H1 (cell line): ENCODE measurements around the gene NKD2.
A peak's percentile ranks its signal among the peaks of the same experiment; 100 is the strongest.

Experiments used
- BACH1 ChIP-seq: IDR thresholded peaks from 2 replicates; pipeline ENCODE4 v1.6.1; 2012; ENCODE audit warnings: low read length, improper control_type of control experiment
- CEBPB ChIP-seq: IDR thresholded peaks from 2 replicates; pipeline ENCODE4 v1.6.1; 2012; ENCODE audit warnings: low read depth, low read length
- CTCF ChIP-seq, 3 experiments: IDR thresholded peaks; 1 replicate in 2 of 3; 2 replicates in 1 of 3; pipeline versions ENCODE4 v1.5.1 to v1.6.1; 2011; ENCODE audit warnings: low read length in 3 of 3, mild to moderate bottlenecking in 3 of 3, inconsistent platforms in 2 of 3, low read depth in 1 of 3, moderate library complexity in 1 of 3; ENCODE audit not compliant: insufficient read depth in 1 of 3; ENCODE audit errors: control extremely low read depth in 1 of 3
- EP300 ChIP-seq, 2 experiments: IDR thresholded peaks; 1 replicate in 1 of 2; 2 replicates in 1 of 2; pipeline ENCODE4 v1.6.1; 2011 to 2012; ENCODE audit warnings: low read depth in 2 of 2, low read length in 2 of 2, mild to moderate bottlenecking in 2 of 2, borderline replicate concordance in 1 of 2, inconsistent platforms in 1 of 2, moderate library complexity in 1 of 2
- KDM4A ChIP-seq: IDR thresholded peaks from one replicate; pipeline ENCODE4 v1.7.1; 2012; ENCODE audit warnings: low read depth, mild to moderate bottlenecking, moderate library complexity, low read length, inconsistent platforms; ENCODE audit not compliant: severe bottlenecking
- MAX ChIP-seq: IDR thresholded peaks from 2 replicates; pipeline ENCODE4 v1.6.1; 2012; ENCODE audit warnings: inconsistent platforms
- RNF2 ChIP-seq: fragments of 200-900, 300-1000 bp; sonication (generic); IDR thresholded peaks from 2 replicates; pipeline ENCODE4 v1.7.1; 2016; ENCODE audit warnings: borderline replicate concordance, low read depth, mild to moderate bottlenecking, antibody characterized with exemption, low read length; ENCODE audit not compliant: poor library complexity, severe bottlenecking; ENCODE audit errors: missing control alignments
- SP1 ChIP-seq: IDR thresholded peaks from 2 replicates; pipeline ENCODE4 v1.6.1; 2011; ENCODE audit warnings: low read depth, low read length
- SP4 ChIP-seq: IDR thresholded peaks from 2 replicates; pipeline ENCODE4 v1.6.1; 2012; ENCODE audit warnings: low read length, inconsistent platforms
- TAF1 ChIP-seq: IDR thresholded peaks from 2 replicates; pipeline ENCODE4 v1.6.1; 2011; ENCODE audit warnings: mild to moderate bottlenecking, low read depth, low read length
- TAF7 ChIP-seq: optimal IDR thresholded peaks from 2 replicates; pipeline ENCODE3; 2011; ENCODE audit warnings: low read depth, mild to moderate bottlenecking, inconsistent platforms, low read length, moderate library complexity, borderline replicate concordance
- YY1 ChIP-seq: IDR thresholded peaks from 2 replicates; pipeline ENCODE4 v1.6.1; 2011; ENCODE audit warnings: low read depth, mild to moderate bottlenecking, low read length

GRCh38 chr5:1004461-1005248 is 3.9 kb upstream of the NKD2 start:
- TF ChIP-seq KDM4A: peak; percentile 88
- no peak for TF ChIP-seq YY1
- no peak for TF ChIP-seq SP1
- no peak for TF ChIP-seq EP300 (IDR thresholded peaks at IDR 0.05; ENCODE audit: borderline replicate concordance in 1 of 2, low read depth in 2 of 2, low read length in 2 of 2)
- no peak for TF ChIP-seq TAF7
- TF ChIP-seq MAX: no peak
- no peak; a peak in 1 of 4 replicates for TF ChIP-seq CTCF (IDR thresholded peaks at IDR 0.05; ENCODE audit: control extremely low read depth in 1 of 3, insufficient read depth in 1 of 3, low read depth in 1 of 3, low read length in 3 of 3)
- TF ChIP-seq RNF2: no peak
- TF ChIP-seq CEBPB: no peak
- no peak for TF ChIP-seq TAF1
- 0 out of 2 replicates have a peak, but pooled peaks have one; percentile 16 for TF ChIP-seq BACH1
- TF ChIP-seq SP4: no peak
